Breast epithelium (tissue), 3 donors: ENCODE results near the gene SLC39A1.
"Not testable (repeated sequence)": the region's sequence is repeated elsewhere in the genome, so short reads cannot be mapped to it uniquely, and the experiment has no call there.

ENCODE experiments used
- POLR2AphosphoS5 ChIP-seq, 3 donors: sonication (generic); formaldehyde crosslinking; IDR thresholded peaks; one replicate each; pipeline ENCODE4 v1.6.1; 2017; ENCODE audit warnings: antibody characterized with exemption in 3 of 3
- TF ChIP-seq, protein P1 (sequence below), 3 donors: fragments of 450-650 bp; IDR thresholded peaks; one replicate each; pipeline ENCODE4 v1.5.1; 2016 to 2017; ENCODE audit warnings: antibody characterized with exemption in 3 of 3, mild to moderate bottlenecking in 3 of 3, moderate library complexity in 3 of 3

- TF ChIP-seq, protein P1, sequence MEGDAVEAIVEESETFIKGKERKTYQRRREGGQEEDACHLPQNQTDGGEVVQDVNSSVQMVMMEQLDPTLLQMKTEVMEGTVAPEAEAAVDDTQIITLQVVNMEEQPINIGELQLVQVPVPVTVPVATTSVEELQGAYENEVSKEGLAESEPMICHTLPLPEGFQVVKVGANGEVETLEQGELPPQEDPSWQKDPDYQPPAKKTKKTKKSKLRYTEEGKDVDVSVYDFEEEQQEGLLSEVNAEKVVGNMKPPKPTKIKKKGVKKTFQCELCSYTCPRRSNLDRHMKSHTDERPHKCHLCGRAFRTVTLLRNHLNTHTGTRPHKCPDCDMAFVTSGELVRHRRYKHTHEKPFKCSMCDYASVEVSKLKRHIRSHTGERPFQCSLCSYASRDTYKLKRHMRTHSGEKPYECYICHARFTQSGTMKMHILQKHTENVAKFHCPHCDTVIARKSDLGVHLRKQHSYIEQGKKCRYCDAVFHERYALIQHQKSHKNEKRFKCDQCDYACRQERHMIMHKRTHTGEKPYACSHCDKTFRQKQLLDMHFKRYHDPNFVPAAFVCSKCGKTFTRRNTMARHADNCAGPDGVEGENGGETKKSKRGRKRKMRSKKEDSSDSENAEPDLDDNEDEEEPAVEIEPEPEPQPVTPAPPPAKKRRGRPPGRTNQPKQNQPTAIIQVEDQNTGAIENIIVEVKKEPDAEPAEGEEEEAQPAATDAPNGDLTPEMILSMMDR (IDR thresholded peaks at IDR 0.05), result not testable (repeated sequence)
- not testable (repeated sequence) for TF ChIP-seq POLR2AphosphoS5 (IDR thresholded peaks at IDR 0.05)
These were observed 49.2 kb upstream of the SLC39A1 start for GRCh38 chr1:154012543-154012942.
